ENCODE measurements around the gene CSRP1.

The CSRP1 gene

DNA sequence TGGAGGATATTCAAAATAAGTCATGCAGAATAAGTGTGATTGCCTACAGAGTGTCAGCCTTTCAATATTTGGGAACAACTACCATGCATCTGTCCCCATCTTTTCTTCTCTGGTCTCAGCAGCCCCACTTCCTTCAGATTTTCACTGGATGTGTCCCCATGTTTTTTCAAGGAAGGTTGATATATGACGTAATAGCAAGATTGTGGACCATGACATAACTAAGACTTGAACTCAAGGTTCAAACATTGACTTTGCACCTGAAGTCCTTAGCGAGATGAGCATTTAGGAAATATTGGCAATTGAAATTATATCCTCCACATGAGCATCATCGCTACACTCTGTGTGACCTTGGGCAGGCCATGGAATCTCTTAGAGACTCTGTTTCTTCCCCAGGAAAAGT lies 37.8 kb upstream of the CSRP1 start:
- Histone ChIP-seq H3K36me3 (ENCODE audit: control insufficient read depth in 2 of 2, insufficient read depth in 2 of 2, low read length in 2 of 2) (no peaks in the 10 kb centered on the region), H3K9me3 (ENCODE audit: control insufficient read depth in 2 of 2, low read length in 2 of 2) (no peaks in the 10 kb centered on the region), H3K4me1 (ENCODE audit: control insufficient read depth, insufficient read depth, low read length) (peaks cover 9% of the 10 kb centered on the region), H3K27me3 (ENCODE audit: control insufficient read depth in 1 of 2, insufficient read depth in 2 of 2, low read length in 2 of 2) (no peaks in the 10 kb centered on the region), H3K27ac (ENCODE audit: low read length) (no peak overlapping the region), H3K9ac (ENCODE audit: low read length in 2 of 2) (no peak overlapping the region), H3K4me3 (ENCODE audit: low read length in 2 of 2) (no peak overlapping the region)

DNA sequence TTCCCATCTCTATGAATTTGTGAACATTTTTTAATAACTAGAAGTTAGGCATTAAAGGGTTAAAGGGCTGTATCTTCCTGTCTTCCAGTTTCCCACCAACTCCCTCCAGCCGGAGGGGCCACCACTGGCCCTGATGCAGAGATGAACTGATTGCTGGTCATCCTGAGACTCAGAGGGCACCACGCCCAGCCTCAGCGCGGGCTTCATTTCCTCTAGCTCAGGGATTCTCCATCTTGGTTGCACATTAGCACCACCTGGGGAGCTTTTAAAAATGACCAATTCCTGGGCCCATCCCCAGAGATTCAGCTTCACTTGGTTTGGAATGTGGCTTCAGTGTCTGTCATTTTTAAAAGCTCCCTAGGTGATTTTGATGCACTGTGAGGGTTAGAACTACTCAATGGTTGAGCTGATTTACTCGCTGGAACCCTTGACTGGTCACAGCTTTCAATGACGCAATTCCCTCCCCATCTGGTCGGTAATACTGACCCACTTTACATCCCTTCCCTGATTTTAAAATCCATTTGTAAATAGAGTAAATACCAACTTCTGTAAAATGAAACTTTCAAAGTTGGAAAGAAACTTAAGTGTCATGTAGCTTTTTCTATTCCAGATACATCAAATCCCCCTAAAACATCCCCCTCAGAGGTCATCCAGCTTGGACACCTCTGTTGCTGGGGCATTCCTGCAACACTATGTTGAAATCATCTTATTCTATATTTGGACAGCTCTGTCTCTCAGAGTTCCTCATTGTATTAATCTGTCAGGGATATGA lies 37.1 kb upstream of the CSRP1 start:
- Histone ChIP-seq H3K9ac (ENCODE audit: low read length in 2 of 2) (no peak overlapping the region), H3K4me1 (ENCODE audit: control insufficient read depth, insufficient read depth, low read length) (peaks cover 15% of the 10 kb centered on the region), H3K36me3 (ENCODE audit: control insufficient read depth in 2 of 2, insufficient read depth in 2 of 2, low read length in 2 of 2) (no peaks in the 10 kb centered on the region), H3K4me3 (ENCODE audit: low read length in 2 of 2) (no peak overlapping the region), H3K9me3 (ENCODE audit: control insufficient read depth in 2 of 2, low read length in 2 of 2) (no peaks in the 10 kb centered on the region), H3K27me3 (ENCODE audit: control insufficient read depth in 1 of 2, insufficient read depth in 2 of 2, low read length in 2 of 2) (no peaks in the 10 kb centered on the region), H3K27ac (ENCODE audit: low read length) (no peak overlapping the region)

DNA sequence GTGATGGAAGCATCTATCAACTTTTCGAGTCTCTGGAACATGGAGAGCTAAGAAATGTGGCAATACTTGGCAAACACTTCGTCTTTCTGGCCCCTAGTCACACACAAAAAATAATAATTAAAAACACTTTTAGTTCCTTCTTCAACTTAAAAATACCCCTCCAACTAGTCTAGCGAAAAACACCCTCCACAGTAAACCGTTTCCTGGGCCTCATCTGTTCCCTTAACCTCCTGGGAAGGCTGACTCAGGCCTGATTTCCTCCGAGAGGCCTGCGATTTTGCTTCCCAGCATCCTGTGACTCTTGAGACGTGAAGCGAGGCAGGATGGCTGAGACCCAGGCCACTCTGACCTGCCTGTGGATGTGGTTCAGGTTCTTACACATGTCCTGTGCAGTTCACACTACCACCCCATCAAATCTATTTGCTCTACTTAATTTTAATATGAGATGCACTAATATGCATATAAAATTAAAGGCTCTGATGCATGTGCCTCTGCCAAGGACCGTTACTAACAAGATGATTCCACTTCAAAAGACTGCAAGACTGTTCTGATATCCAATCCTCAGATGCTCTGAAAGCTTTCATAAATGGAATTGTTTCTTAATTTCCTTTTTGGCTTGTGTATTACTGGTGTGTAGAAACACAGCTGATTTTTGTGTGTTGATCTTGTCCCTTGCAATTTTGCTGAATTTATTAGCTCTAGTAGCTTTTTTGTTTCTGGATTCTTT lies 35.5 kb upstream of the CSRP1 start:
- Histone ChIP-seq H3K36me3 (ENCODE audit: control insufficient read depth in 2 of 2, insufficient read depth in 2 of 2, low read length in 2 of 2) (no peaks in the 10 kb centered on the region), H3K27ac (ENCODE audit: low read length) (no peak overlapping the region), H3K4me3 (ENCODE audit: low read length in 2 of 2) (no peak overlapping the region), H3K27me3 (ENCODE audit: control insufficient read depth in 1 of 2, insufficient read depth in 2 of 2, low read length in 2 of 2) (no peaks in the 10 kb centered on the region), H3K4me1 (ENCODE audit: control insufficient read depth, insufficient read depth, low read length) (peaks cover 27% of the 10 kb centered on the region), H3K9me3 (ENCODE audit: control insufficient read depth in 2 of 2, low read length in 2 of 2) (no peaks in the 10 kb centered on the region), H3K9ac (ENCODE audit: low read length in 2 of 2) (no peak overlapping the region)

DNA sequence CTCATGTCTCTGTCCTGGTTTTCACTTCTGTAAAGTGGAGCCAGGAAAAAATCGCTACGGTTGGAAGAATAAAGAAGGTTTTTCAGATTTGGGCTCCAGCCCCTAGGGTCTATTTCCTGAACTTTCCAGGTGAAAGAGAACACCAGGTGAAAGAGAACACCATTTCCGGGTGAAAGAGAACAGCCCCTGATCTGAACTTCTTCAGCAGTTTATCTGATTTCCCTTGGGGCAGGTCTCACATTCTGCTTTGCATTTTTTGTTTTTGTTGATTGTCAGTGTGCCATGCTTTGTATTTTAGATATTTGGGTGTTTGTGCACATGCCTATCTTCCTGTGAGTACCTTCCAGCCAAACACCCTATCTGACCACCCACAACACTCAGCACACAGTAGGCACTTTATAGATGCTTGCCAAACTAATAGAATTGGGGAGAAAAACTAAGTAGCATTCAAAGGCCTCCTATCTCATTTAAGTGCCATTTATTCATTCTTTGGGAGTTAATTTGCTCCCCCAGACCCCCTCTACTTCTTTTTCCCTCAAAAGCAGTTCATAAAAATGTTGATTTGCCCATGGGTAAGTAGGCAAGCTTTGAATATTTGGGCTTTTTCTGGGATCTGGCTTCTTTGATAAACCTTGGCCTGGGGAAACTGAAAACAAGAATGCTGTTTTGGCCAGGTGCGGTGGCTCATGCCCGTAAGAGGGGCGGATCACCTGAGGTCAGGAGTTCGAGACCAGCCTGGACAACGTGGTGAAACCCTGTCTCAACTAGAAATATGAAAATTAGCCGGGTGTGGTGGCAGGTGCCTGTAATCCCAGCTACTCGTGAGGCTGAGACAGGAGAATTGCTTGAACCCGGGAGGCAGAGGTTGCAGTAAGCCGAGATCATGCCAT lies 34.2 kb upstream of the CSRP1 start:
- Histone ChIP-seq H3K9ac (ENCODE audit: low read length in 2 of 2) (peak overlapping the region in 1 of 2 donors; percentile 47), H3K9me3 (ENCODE audit: control insufficient read depth in 2 of 2, low read length in 2 of 2) (no peaks in the 10 kb centered on the region), H3K36me3 (ENCODE audit: control insufficient read depth in 2 of 2, insufficient read depth in 2 of 2, low read length in 2 of 2) (no peaks in the 10 kb centered on the region), H3K4me1 (ENCODE audit: control insufficient read depth, insufficient read depth, low read length) (peaks cover 36% of the 10 kb centered on the region), H3K27ac (ENCODE audit: low read length) (no peak overlapping the region), H3K4me3 (ENCODE audit: low read length in 2 of 2) (peak overlapping the region; percentile 86 to 90), H3K27me3 (ENCODE audit: control insufficient read depth in 1 of 2, insufficient read depth in 2 of 2, low read length in 2 of 2) (peaks cover 0 to under 1% of the 10 kb centered on the region in 2 donors)

DNA sequence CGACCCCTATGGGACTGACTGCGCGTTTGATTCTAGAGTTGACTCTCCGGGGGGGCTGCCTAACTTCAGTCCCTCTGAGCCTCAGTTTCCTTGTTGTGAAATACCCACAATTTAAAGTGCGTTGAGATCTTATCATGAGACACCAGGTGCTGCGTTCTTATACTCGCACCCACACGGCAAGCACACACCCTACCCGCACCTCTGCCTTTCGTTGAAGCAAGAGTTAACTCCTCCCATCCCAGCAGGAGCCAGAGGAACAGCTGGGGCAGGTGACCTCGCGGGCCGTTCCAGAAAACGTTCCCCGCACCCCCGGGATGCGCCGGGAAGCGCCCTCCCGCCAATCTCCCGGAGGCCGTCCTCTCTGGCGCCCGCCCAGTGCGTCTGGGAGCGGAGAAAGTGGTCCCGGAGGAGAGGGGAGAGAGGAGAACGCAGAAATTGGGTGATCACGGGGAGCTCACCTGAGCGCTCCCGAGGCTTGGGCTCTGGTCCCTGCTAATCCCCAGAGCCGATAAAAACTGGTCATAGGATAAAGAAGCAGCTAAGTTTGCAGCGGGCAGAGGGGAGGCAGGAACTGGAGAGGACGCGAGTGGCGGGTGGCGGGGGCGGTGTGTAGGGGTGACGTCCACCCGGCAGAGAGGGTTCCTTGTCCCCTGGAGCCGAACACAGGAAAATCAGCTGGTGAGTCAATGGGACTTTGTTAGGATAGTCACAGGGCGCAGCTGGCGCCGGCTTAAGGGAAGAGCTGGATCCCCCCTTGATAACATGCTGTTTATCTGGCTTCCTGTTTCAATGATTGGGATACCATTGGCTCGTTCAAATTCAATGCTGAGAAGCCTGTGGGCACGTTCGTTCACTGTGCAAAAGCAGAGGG lies 32.9 kb upstream of the CSRP1 start:
- Histone ChIP-seq H3K9ac (ENCODE audit: low read length in 2 of 2) (peak overlapping the region; percentile 78 to 87), H3K27me3 (ENCODE audit: control insufficient read depth in 1 of 2, insufficient read depth in 2 of 2, low read length in 2 of 2) (peaks cover 0 to 2% of the 10 kb centered on the region in 2 donors), H3K9me3 (ENCODE audit: control insufficient read depth in 2 of 2, low read length in 2 of 2) (no peaks in the 10 kb centered on the region), H3K27ac (ENCODE audit: low read length) (peak overlapping the region; percentile 58), H3K4me1 (ENCODE audit: control insufficient read depth, insufficient read depth, low read length) (peaks cover 48% of the 10 kb centered on the region), H3K4me3 (ENCODE audit: low read length in 2 of 2) (peak overlapping the region; percentile 86 to 90), H3K36me3 (ENCODE audit: control insufficient read depth in 2 of 2, insufficient read depth in 2 of 2, low read length in 2 of 2) (no peaks in the 10 kb centered on the region)

DNA sequence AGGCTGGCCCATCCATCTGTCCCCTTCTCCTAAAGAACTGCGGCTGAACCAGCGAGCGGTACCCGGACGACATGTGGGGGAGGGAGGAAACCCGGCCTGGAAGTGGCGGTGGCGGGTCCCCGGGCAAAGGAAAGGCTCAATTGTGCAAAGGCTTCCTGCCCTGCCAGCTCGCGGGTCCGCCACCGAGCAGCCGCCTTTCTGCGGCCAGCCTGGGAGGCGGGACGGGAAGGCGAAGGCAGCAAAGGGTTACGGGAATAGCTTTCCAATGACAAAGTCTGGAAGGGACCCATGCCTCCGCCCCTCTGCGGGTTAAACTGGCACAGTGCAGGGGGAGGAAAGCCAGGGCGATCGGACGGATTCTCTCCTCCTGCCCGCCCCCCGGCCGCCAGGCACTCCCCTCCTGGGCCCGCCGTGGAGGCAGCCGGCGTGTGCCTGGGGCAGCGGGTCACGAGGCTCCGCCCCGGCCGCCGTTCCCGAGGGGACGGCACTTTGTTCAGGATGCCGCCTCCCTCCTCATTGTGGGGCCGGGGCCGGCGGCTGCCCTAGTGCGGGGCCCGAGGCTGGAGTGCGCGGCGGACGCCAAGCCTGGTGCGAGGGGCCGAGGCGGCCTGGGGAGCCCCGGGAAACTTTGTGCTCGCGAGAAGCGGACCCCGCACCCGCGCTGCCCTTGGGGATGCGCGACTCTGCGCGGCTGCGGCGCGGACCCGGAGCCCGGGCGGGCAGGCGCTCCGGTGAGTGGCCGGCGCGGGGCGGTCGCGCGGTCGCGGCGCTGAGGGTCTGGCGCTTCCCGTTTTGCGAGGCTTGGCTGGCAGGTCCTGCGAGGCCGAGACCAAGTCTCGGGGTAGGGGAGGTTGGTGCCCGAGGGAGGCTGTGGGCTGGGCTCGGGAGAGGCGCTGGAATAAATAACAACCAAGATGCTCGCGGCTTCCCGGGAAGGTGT lies 32.0 kb upstream of the CSRP1 start, which contains the start of gene NAV1:
TSS of gene NAV1 (plus strand) at position 516 of the 940 bp plus-strand sequence. CDS start 83,758 bp downstream, outside the sequence.
- Histone ChIP-seq H3K27ac (ENCODE audit: low read length) (peak within 1 kb of the TSS; percentile 58), H3K27me3 (ENCODE audit: control insufficient read depth in 1 of 2, insufficient read depth in 2 of 2, low read length in 2 of 2) (peaks cover 0 to 2% of the 10 kb centered on the region in 2 donors), H3K9me3 (ENCODE audit: control insufficient read depth in 2 of 2, low read length in 2 of 2) (no peaks in the 10 kb centered on the region), H3K36me3 (ENCODE audit: control insufficient read depth in 2 of 2, insufficient read depth in 2 of 2, low read length in 2 of 2) (no peaks in the 10 kb centered on the region), H3K4me3 (ENCODE audit: low read length in 2 of 2) (peak within 1 kb of the TSS; percentile 86 to 90), H3K9ac (ENCODE audit: low read length in 2 of 2) (peak within 1 kb of the TSS; percentile 78 to 87), H3K4me1 (ENCODE audit: control insufficient read depth, insufficient read depth, low read length) (peaks cover 50% of the 10 kb centered on the region)

DNA sequence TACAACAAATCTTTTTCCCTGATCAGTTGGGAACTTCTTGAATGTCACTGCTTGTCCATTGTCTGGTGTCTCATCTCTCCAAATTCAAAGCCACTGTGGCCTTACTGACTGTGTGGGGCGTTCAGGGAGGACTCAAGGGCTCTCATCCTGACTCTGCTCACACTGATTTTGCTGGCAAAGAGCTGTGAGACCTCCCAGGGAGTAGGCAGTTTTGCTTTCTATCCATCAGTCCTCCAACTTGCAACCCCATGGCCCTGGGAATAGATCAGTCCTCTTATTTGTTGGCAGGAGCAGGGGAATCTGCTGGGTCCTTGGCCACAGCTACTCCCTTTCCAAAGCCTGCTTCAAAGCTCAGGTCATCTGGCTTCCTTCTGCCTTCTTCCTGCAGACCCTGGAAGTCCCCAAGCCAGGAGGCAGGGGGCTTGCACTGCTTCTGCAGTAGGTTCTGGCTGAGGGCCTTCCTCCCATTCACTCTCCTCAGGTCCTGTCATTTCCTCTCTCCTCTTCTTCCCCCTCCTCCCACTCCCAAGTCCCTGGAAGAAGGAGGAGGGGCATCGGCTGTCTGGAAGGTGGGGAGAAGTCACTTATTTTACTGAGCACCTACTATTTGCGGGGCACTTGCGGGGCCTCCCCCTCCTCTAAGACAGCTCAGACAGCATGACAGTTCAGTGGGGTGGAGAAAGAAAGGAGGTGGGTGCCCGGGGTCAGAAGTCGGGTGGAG lies 31.1 kb upstream of the CSRP1 start:
- Histone ChIP-seq H3K36me3 (ENCODE audit: control insufficient read depth in 2 of 2, insufficient read depth in 2 of 2, low read length in 2 of 2) (no peaks in the 10 kb centered on the region), H3K9ac (ENCODE audit: low read length in 2 of 2) (peak overlapping the region; percentile 78 to 87), H3K4me1 (ENCODE audit: control insufficient read depth, insufficient read depth, low read length) (peaks cover 50% of the 10 kb centered on the region), H3K27ac (ENCODE audit: low read length) (peak overlapping the region; percentile 58), H3K4me3 (ENCODE audit: low read length in 2 of 2) (peak overlapping the region; percentile 48 to 86), H3K27me3 (ENCODE audit: control insufficient read depth in 1 of 2, insufficient read depth in 2 of 2, low read length in 2 of 2) (peaks cover 0 to 2% of the 10 kb centered on the region in 2 donors), H3K9me3 (ENCODE audit: control insufficient read depth in 2 of 2, low read length in 2 of 2) (no peaks in the 10 kb centered on the region)

DNA sequence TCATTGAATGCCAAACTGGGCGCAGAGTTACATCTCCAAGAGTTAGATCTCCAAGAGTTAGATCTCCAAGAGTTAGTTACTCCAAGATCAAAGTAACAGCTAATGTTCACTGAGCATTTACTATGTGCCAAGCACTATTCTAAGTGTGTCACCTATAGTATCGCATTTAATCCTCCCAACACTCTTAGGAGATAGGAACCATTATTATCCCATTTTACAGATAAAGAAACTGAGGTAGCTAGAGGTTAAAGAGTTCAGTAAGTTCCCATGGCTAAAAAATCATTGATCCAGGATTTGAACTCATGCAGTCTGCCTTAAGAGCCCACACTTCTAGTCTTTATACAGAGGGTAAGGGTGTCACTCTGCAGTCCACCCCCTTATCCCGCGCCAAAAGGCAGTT lies 30.5 kb upstream of the CSRP1 start:
- Histone ChIP-seq H3K4me3 (ENCODE audit: low read length in 2 of 2) (no peak overlapping the region), H3K36me3 (ENCODE audit: control insufficient read depth in 2 of 2, insufficient read depth in 2 of 2, low read length in 2 of 2) (no peaks in the 10 kb centered on the region), H3K27ac (ENCODE audit: low read length) (peak overlapping the region; percentile 55), H3K27me3 (ENCODE audit: control insufficient read depth in 1 of 2, insufficient read depth in 2 of 2, low read length in 2 of 2) (peaks cover 0 to 2% of the 10 kb centered on the region in 2 donors), H3K9ac (ENCODE audit: low read length in 2 of 2) (peak overlapping the region in 1 of 2 donors; percentile 87), H3K4me1 (ENCODE audit: control insufficient read depth, insufficient read depth, low read length) (peaks cover 50% of the 10 kb centered on the region), H3K9me3 (ENCODE audit: control insufficient read depth in 2 of 2, low read length in 2 of 2) (no peaks in the 10 kb centered on the region)

DNA sequence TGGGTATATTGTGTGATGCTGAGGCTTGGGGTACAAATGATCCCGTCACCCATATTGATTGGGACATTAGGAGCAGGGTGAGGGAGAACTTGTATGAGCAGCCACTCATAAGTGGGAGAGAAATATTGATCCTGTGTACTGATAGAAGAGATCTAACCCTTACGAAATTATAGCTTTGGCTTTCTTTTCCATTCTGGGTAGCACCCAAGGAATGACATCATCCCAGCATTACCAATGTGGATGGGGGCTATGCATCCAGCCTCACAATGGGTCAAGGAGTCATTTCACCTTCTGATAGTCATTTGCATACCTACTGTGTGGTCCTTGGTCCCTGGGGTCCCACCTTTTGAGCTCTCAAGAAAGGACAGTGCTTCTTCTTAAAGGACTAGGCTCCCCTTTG lies 30.1 kb upstream of the CSRP1 start:
- Histone ChIP-seq H3K9ac (ENCODE audit: low read length in 2 of 2) (peak overlapping the region in 1 of 2 donors; percentile 69), H3K4me1 (ENCODE audit: control insufficient read depth, insufficient read depth, low read length) (peaks cover 51% of the 10 kb centered on the region), H3K4me3 (ENCODE audit: low read length in 2 of 2) (peak overlapping the region in 1 of 2 donors; percentile 31), H3K27ac (ENCODE audit: low read length) (peak overlapping the region; percentile 55), H3K36me3 (ENCODE audit: control insufficient read depth in 2 of 2, insufficient read depth in 2 of 2, low read length in 2 of 2) (no peaks in the 10 kb centered on the region), H3K9me3 (ENCODE audit: control insufficient read depth in 2 of 2, low read length in 2 of 2) (no peaks in the 10 kb centered on the region), H3K27me3 (ENCODE audit: control insufficient read depth in 1 of 2, insufficient read depth in 2 of 2, low read length in 2 of 2) (peaks cover 0 to 2% of the 10 kb centered on the region in 2 donors)

Measured in stomach smooth muscle (tissue), 2 donors.